Measurements from ENCODE around the gene FRS3. TPM values are rescaled to one million over a fixed set of nuclear protein-coding genes. Genes with fewer than 3 reads are reported as not detected.
A peak's percentile ranks its signal among the peaks of the same experiment; 100 is the strongest.

Gene FRS3
- total and polyA plus RNA-seq, 2 donors = 1.7 to 5.0 TPM

DNA sequence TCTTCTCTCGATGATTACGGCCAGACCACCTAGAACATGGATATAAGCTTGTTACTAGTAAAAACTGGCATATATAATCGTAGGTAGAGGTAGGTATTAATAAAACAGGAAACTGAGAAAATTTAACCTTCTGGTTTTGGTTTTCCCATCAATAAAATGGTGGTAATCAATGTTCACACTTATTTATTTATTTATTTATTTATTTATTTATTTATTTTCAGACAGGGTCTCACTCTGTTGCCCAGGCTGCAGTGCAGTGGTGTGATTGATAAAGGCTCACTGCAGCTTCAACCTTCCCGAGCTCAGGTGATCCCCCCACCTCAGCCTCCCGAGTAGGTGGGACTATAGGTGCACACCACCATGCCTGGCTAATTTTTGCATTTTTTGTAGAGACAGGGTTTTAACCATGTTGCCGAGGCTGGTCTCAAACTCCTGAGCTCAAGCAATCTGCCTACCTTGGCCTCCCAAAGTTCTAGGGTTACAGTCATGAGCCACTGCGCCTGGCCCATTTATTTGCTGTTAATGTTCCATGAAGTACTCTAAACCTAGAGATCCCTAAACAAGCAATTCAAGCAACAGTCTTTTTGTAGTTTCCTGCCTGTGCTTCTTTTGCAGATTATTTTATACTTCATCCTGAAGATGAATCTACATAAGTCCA lies 19.3 kb upstream of the FRS3 start:
- DNase-seq (ENCODE audit: low read depth in 6 of 9, low spot score in 9 of 9) = no peak
- H3K4me3 ChIP-seq (ENCODE audit: low read length in 2 of 2) = no peak overlapping the region
- H3K4me1 ChIP-seq (ENCODE audit: control insufficient read depth in 2 of 2, insufficient read depth in 2 of 2, low read length in 2 of 2) = no peaks in the 10 kb centered on the region
- no peaks in the 10 kb centered on the region for H3K27me3 ChIP-seq (ENCODE audit: control insufficient read depth in 2 of 2, insufficient read depth in 1 of 2, low read length in 1 of 2)
- no peak overlapping the region for H3K27ac ChIP-seq (ENCODE audit: low read depth in 1 of 2, low read length in 1 of 2)
- H3K9me3 ChIP-seq (ENCODE audit: control insufficient read depth in 2 of 2, insufficient read depth in 1 of 2, low read length in 1 of 2) = no peaks in the 10 kb centered on the region
- H3K36me3 ChIP-seq (ENCODE audit: control insufficient read depth in 2 of 2, insufficient read depth in 2 of 2, low read length in 1 of 2) = peaks cover 15 to 50% of the 10 kb centered on the region in 2 donors
- 97% methylated on average over 7 of the region's 7 CpGs for WGBS

DNA sequence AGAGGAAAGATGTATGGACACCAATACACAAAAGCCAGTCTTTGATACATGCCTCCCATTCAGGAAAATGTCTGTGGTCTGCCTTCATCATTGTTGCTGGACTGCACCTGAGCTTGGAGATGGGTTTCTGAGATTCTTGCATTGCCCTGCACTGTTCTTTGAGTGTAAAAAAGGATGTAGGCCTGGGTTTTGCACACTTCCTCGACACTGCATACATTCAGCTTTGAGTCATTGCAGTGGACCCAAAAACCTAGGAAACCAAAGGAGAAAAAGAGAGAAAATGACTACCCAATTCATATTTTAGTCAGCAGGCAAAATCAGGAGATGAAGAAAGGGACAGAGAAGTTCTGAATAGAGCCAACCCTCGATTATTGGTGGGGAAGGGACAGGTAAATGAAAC lies 16.8 kb upstream of the FRS3 start:
- no peaks in the 10 kb centered on the region for H3K4me1 ChIP-seq (ENCODE audit: control insufficient read depth in 2 of 2, insufficient read depth in 2 of 2, low read length in 2 of 2)
- DNase-seq (ENCODE audit: low read depth in 6 of 9, low spot score in 9 of 9) = no peak
- WGBS = 97% methylated on average over 2 of the region's 2 CpGs
- H3K9me3 ChIP-seq (ENCODE audit: control insufficient read depth in 2 of 2, insufficient read depth in 1 of 2, low read length in 1 of 2) = no peaks in the 10 kb centered on the region
- peaks cover 18 to 56% of the 10 kb centered on the region in 2 donors for H3K36me3 ChIP-seq (ENCODE audit: control insufficient read depth in 2 of 2, insufficient read depth in 2 of 2, low read length in 1 of 2)
- H3K27me3 ChIP-seq (ENCODE audit: control insufficient read depth in 2 of 2, insufficient read depth in 1 of 2, low read length in 1 of 2) = no peaks in the 10 kb centered on the region
- H3K4me3 ChIP-seq (ENCODE audit: low read length in 2 of 2) = no peak overlapping the region
- no peak overlapping the region for H3K27ac ChIP-seq (ENCODE audit: low read depth in 1 of 2, low read length in 1 of 2)

DNA sequence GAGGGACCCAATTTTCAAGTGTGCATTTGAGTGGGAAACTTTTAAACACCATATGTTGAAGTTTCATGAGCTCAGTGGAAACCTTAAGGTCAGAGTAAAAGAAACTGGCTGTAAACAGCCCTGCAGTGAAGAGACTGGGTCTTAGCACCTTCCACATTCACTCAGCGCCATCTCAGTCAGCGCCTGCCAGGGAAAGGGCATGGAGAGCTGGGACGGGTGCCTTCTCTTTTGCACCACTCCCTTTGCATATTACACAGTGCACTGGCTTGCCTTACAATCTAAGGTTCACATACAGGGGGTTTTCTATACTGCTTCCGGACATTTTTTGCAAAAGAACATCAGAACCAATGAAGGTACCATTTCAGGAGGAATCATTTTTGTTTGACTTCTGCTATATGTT lies 12.3 kb upstream of the FRS3 start:
- 97% methylated on average over 4 of the region's 4 CpGs for WGBS
- Histone ChIP-seq H3K9me3 (ENCODE audit: control insufficient read depth in 2 of 2, insufficient read depth in 1 of 2, low read length in 1 of 2) (no peaks in the 10 kb centered on the region), H3K27me3 (ENCODE audit: control insufficient read depth in 2 of 2, insufficient read depth in 1 of 2, low read length in 1 of 2) (no peaks in the 10 kb centered on the region), H3K36me3 (ENCODE audit: control insufficient read depth in 2 of 2, insufficient read depth in 2 of 2, low read length in 1 of 2) (peaks cover 12 to 59% of the 10 kb centered on the region in 2 donors), H3K27ac (ENCODE audit: low read depth in 1 of 2, low read length in 1 of 2) (no peak overlapping the region), H3K4me1 (ENCODE audit: control insufficient read depth in 2 of 2, insufficient read depth in 2 of 2, low read length in 2 of 2) (peaks cover 2 to 8% of the 10 kb centered on the region in 2 donors), H3K4me3 (ENCODE audit: low read length in 2 of 2) (no peak overlapping the region)
- DNase-seq (ENCODE audit: low read depth in 6 of 9, low spot score in 9 of 9) = no peak

DNA sequence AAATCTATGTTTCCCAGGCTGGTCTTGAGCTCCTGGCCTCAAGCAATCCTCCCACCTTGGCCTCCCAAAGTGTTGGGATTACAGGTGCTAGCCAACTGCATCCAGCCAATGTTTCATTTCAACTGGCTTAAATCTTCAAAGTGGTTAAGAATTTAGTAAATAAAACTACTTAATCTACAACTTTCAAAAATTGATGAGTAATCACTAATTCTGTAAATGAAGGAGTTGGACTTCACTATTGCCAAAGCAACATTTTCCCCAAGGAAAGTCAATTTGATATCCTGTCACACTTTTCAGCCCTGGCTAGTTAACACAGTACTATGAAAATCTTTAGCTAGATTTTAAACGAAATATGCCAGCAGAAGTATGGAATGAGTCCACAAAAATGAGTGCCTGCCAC lies 11.6 kb upstream of the FRS3 start:
- Histone ChIP-seq H3K4me1 (ENCODE audit: control insufficient read depth in 2 of 2, insufficient read depth in 2 of 2, low read length in 2 of 2) (peaks cover 3 to 9% of the 10 kb centered on the region in 2 donors), H3K36me3 (ENCODE audit: control insufficient read depth in 2 of 2, insufficient read depth in 2 of 2, low read length in 1 of 2) (peaks cover 10 to 57% of the 10 kb centered on the region in 2 donors), H3K9me3 (ENCODE audit: control insufficient read depth in 2 of 2, insufficient read depth in 1 of 2, low read length in 1 of 2) (no peaks in the 10 kb centered on the region), H3K27me3 (ENCODE audit: control insufficient read depth in 2 of 2, insufficient read depth in 1 of 2, low read length in 1 of 2) (no peaks in the 10 kb centered on the region), H3K4me3 (ENCODE audit: low read length in 2 of 2) (no peak overlapping the region), H3K27ac (ENCODE audit: low read depth in 1 of 2, low read length in 1 of 2) (no peak overlapping the region)
- WGBS = 96% methylated on average over 1 of the region's 1 CpG
- no peak for DNase-seq (ENCODE audit: low read depth in 6 of 9, low spot score in 9 of 9)

DNA sequence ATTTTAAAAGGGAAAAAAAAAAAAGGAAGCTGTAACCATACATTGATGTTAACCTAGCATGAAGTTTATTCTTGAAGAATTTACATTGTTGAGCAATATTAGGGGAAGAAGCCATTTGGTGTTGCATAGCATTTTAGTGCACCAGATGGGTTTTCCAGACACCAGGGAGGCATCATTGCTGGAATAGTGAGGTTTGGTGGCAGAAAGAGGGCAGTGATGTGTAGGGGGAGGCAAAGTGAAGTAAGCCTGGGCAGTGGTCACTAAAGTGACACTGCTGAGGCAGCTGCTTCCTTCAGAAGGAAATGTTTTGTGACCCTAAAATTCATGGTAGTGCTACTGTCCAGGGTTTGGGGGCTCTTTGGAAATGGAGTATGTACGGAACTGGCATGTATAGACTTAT lies 10.3 kb upstream of the FRS3 start:
- DNase-seq (ENCODE audit: low read depth in 6 of 9, low spot score in 9 of 9) = no peak
- Histone ChIP-seq H3K4me3 (ENCODE audit: low read length in 2 of 2) (no peak overlapping the region), H3K36me3 (ENCODE audit: control insufficient read depth in 2 of 2, insufficient read depth in 2 of 2, low read length in 1 of 2) (peaks cover 9 to 45% of the 10 kb centered on the region in 2 donors), H3K27me3 (ENCODE audit: control insufficient read depth in 2 of 2, insufficient read depth in 1 of 2, low read length in 1 of 2) (peaks cover 0 to 10% of the 10 kb centered on the region in 2 donors), H3K9me3 (ENCODE audit: control insufficient read depth in 2 of 2, insufficient read depth in 1 of 2, low read length in 1 of 2) (peaks cover 0 to 4% of the 10 kb centered on the region in 2 donors), H3K4me1 (ENCODE audit: control insufficient read depth in 2 of 2, insufficient read depth in 2 of 2, low read length in 2 of 2) (peaks cover 9 to 21% of the 10 kb centered on the region in 2 donors), H3K27ac (ENCODE audit: low read depth in 1 of 2, low read length in 1 of 2) (no peak overlapping the region)
- 100% methylated on average over 1 of the region's 1 CpG for WGBS

DNA sequence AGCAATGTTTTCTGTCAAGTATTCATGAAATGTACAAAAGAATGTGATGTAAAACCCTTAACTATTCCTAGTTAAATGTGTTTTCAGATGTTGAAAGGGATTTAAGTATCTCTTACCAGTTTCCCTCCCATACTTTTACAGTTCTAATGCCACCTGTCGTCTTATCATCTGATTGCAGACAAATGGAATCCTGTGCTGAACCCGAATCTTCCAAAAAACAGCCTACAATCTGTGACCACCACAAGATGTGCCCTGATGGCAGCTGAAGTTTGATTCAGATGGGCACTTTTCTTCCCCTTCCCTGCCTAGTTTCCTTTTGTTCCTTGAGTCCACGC lies 9.7 kb upstream of the FRS3 start:
- no peak for DNase-seq (ENCODE audit: low read depth in 6 of 9, low spot score in 9 of 9)
- peaks cover 3 to 44% of the 10 kb centered on the region in 2 donors for H3K36me3 ChIP-seq (ENCODE audit: control insufficient read depth in 2 of 2, insufficient read depth in 2 of 2, low read length in 1 of 2)
- H3K27me3 ChIP-seq (ENCODE audit: control insufficient read depth in 2 of 2, insufficient read depth in 1 of 2, low read length in 1 of 2) = peaks cover 0 to 13% of the 10 kb centered on the region in 2 donors
- peaks cover 9 to 26% of the 10 kb centered on the region in 2 donors for H3K4me1 ChIP-seq (ENCODE audit: control insufficient read depth in 2 of 2, insufficient read depth in 2 of 2, low read length in 2 of 2)
- peaks cover 0 to 4% of the 10 kb centered on the region in 2 donors for H3K9me3 ChIP-seq (ENCODE audit: control insufficient read depth in 2 of 2, insufficient read depth in 1 of 2, low read length in 1 of 2)
- 95% methylated on average over 3 of the region's 3 CpGs for WGBS
- no peak overlapping the region for H3K4me3 ChIP-seq (ENCODE audit: low read length in 2 of 2)
- H3K27ac ChIP-seq (ENCODE audit: low read depth in 1 of 2, low read length in 1 of 2) = no peak overlapping the region

DNA sequence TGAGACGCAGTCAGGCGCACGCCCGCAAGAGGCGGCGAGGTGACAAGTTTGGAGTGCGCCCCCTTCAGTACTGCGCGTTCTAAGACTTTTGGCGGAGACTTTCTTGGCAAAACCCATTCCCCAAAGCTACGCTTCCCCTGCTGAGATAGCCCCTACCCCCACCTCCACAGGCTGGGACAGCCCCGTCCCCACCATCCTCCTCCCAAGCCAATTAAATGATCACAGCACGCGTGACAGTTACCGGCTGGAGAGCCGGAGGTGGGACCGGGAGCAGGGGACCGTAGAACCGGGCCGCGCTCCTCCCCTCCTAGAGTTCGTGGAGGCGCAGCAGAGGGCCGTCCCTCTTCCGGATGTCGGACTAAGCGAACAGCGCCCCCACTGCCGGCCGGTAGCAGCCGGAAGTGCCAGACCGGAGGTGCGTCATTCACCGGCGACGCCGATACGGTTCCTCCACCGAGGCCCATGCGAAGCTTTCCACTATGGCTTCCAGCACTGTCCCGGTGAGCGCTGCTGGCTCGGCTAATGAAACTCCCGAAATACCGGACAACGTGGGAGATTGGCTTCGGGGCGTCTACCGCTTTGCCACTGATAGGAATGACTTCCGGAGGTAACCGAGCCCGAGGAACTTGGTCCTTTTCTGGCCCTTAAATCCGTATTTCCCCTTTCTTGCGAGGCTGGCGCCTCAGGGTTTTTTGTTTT lies 7.7 kb upstream of the FRS3 start, which contains the start of gene TOMM6:
Gene TOMM6 (plus strand): TSS at position 476 of the 699 bp plus-strand sequence. CDS start 4 bp downstream, at position 480.
- H3K4me3 ChIP-seq (ENCODE audit: low read length in 2 of 2) = peak within 1 kb of the TSS; percentile 92 to 96
- peak within 1 kb of the TSS; percentile 97 to 98 for H3K27ac ChIP-seq (ENCODE audit: low read depth in 1 of 2, low read length in 1 of 2)
- peaks cover 0 to 29% of the 10 kb centered on the region in 2 donors for H3K27me3 ChIP-seq (ENCODE audit: control insufficient read depth in 2 of 2, insufficient read depth in 1 of 2, low read length in 1 of 2)
- DNase-seq (ENCODE audit: low read depth in 6 of 9, low spot score in 9 of 9) = peak; percentile 87 to 97 (median 92)
- WGBS = under 1% methylated on average over 55 of the region's 55 CpGs
- H3K36me3 ChIP-seq (ENCODE audit: control insufficient read depth in 2 of 2, insufficient read depth in 2 of 2, low read length in 1 of 2) = peaks cover 0 to 36% of the 10 kb centered on the region in 2 donors
- peaks cover 0 to 4% of the 10 kb centered on the region in 2 donors for H3K9me3 ChIP-seq (ENCODE audit: control insufficient read depth in 2 of 2, insufficient read depth in 1 of 2, low read length in 1 of 2)
- H3K4me1 ChIP-seq (ENCODE audit: control insufficient read depth in 2 of 2, insufficient read depth in 2 of 2, low read length in 2 of 2) = peaks cover 9 to 26% of the 10 kb centered on the region in 2 donors

DNA sequence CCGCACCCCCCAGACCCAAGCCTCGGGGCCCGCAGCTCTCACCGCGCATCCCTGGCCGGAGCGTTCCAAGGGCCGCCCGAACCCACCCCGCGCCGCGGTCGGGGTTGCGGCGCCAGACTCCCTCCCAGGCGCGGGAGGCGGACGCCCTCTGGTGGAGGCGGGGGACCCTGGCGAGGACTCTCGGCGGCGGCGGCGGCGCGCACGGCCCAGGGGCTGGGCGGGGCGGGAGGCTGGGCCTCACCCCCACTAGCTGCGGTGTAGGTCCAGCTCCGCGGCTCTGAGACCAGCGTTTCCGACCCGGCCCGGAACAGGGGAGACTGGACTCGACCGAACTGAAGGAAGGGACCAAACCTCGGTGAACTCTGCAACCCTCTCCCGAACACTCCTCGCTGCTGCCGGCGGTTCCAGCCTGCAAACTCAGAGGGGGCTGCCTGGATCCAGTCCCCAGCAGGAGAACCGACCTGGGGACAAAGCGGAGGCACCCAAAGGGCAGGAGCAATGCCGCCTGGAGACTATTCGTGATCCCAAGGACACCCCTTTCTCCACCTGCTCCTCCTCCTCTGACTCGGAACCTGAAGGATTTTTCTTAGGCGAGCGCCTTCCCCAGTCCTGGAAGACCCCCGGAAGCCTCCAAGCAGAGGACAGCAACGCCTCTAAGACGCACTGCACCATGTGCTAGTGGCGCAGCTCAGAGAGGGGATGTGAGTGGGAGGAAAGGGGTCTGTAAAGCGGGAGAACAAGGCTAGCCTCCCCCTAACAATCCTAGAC lies 6.9 kb upstream of the FRS3 start:
- H3K9me3 ChIP-seq (ENCODE audit: control insufficient read depth in 2 of 2, insufficient read depth in 1 of 2, low read length in 1 of 2) = peaks cover 0 to 4% of the 10 kb centered on the region in 2 donors
- under 1% methylated on average over 58 of the region's 58 CpGs for WGBS
- peak overlapping the region; percentile 97 to 98 for H3K27ac ChIP-seq (ENCODE audit: low read depth in 1 of 2, low read length in 1 of 2)
- H3K27me3 ChIP-seq (ENCODE audit: control insufficient read depth in 2 of 2, insufficient read depth in 1 of 2, low read length in 1 of 2) = peaks cover under 1 to 33% of the 10 kb centered on the region in 2 donors
- H3K36me3 ChIP-seq (ENCODE audit: control insufficient read depth in 2 of 2, insufficient read depth in 2 of 2, low read length in 1 of 2) = peaks cover 0 to 28% of the 10 kb centered on the region in 2 donors
- H3K4me3 ChIP-seq (ENCODE audit: low read length in 2 of 2) = peak overlapping the region; percentile 92 to 96
- peak; percentile 27 to 91 (median 78) for DNase-seq (ENCODE audit: low read depth in 6 of 9, low spot score in 9 of 9)
- H3K4me1 ChIP-seq (ENCODE audit: control insufficient read depth in 2 of 2, insufficient read depth in 2 of 2, low read length in 2 of 2) = peaks cover 9 to 26% of the 10 kb centered on the region in 2 donors
